ENCODE data around the gene LRWD1.

LRWD1 gene

DNA sequence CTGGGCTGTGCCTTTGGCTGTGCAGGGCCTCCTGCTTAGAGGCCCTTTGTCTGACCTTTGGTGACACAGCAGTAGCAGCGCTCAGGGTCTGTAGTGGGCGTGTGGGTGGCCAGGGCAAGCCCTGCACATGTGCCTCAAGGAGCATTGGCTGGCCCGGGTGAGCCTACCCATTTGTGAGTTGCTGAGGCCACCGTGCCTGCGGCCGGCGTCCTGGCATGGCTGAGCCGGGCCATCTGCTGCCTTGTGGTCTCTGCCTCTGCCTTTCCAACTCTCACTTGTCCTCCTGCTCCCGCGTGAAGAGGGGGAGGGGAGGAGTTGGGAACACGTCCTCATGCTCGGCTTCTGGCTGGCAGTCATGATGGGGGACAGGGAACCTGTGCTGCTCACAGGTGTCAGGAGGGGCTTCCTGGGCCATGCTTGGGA lies 40.6 kb upstream of the LRWD1 start:
- no peaks in the 10 kb centered on the region for H3K9me3 ChIP-seq
- peaks cover 55% of the 10 kb centered on the region for H3K36me3 ChIP-seq
- no peak for DNase-seq
- H3K27me3 ChIP-seq = no peaks in the 10 kb centered on the region
- TF ChIP-seq, protein P1, sequence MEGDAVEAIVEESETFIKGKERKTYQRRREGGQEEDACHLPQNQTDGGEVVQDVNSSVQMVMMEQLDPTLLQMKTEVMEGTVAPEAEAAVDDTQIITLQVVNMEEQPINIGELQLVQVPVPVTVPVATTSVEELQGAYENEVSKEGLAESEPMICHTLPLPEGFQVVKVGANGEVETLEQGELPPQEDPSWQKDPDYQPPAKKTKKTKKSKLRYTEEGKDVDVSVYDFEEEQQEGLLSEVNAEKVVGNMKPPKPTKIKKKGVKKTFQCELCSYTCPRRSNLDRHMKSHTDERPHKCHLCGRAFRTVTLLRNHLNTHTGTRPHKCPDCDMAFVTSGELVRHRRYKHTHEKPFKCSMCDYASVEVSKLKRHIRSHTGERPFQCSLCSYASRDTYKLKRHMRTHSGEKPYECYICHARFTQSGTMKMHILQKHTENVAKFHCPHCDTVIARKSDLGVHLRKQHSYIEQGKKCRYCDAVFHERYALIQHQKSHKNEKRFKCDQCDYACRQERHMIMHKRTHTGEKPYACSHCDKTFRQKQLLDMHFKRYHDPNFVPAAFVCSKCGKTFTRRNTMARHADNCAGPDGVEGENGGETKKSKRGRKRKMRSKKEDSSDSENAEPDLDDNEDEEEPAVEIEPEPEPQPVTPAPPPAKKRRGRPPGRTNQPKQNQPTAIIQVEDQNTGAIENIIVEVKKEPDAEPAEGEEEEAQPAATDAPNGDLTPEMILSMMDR (IDR thresholded peaks at IDR 0.05; ENCODE audit: low read depth, low read length) = no peak
- no peaks in the 10 kb centered on the region for H3K4me1 ChIP-seq
- no peak overlapping the region for H3K4me3 ChIP-seq (ENCODE audit: low read depth, low read length)

DNA sequence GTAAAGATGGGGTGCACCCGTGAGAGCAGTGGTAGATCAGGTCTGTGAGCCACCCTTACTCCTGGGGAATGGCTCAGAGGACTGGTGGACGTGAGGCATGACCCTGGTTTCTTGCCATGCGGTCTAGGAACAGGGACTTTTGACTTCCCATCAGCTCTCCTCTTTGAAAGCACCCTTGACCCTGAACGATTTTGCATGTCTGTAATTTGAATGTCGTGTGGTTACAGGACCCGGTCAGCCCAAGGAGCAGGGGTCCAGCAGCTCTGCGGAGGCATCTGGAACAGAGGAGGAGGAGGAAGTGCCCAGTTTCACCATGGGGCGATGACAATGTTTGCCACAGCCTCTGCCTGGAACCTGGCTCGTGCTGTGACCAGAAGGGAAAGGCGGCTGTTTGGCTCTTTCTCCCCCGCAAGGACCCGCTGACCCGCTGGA lies 40.0 kb upstream of the LRWD1 start:
- no peaks in the 10 kb centered on the region for H3K4me1 ChIP-seq

DNA sequence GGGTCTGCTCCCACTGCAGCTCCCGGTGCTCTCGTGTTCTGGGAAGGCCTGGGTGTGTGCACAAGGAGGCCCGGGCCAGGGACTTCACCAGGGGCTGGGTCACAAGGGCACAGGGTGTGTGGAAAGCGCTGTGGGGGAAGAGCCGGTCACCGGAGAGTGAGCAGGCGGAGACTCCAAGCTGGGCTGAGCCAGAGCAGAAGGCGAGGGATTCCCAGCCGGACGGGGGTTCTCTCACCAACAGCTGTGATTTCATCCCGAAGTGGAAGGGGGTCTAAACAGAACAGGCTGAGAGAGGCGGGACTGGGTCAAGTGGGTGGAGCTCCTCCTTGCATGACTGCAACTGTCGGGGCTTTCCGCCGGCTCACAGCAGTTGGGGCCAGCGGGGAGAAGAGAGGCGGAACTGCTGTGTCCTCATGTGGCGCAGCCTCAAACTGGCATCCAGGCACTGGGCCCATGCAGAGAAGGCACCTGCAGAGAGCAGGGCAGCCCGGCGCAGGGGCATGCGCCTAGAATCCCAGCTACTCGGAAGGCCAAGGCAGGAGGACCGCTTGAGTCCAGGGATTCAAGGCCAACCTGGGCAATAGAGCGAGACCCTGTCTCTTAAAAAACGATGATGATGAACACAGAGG lies 39.0 kb upstream of the LRWD1 start:
- Histone ChIP-seq H3K27me3 (no peaks in the 10 kb centered on the region), H3K4me3 (ENCODE audit: low read depth, low read length) (no peak overlapping the region), H3K4me1 (no peaks in the 10 kb centered on the region), H3K9me3 (no peaks in the 10 kb centered on the region), H3K36me3 (peaks cover 44% of the 10 kb centered on the region)
- DNase-seq = no peak
- TF ChIP-seq, protein P1 (IDR thresholded peaks at IDR 0.05; ENCODE audit: low read depth, low read length) = no peak

More for the DNA sequence above, 40.0 kb upstream of the LRWD1 start:
- no peak for DNase-seq
- H3K36me3 ChIP-seq = peaks cover 51% of the 10 kb centered on the region
- TF ChIP-seq, protein P1 (IDR thresholded peaks at IDR 0.05; ENCODE audit: low read depth, low read length) = no peak
- no peak overlapping the region for H3K4me3 ChIP-seq (ENCODE audit: low read depth, low read length)
- H3K9me3 ChIP-seq = no peaks in the 10 kb centered on the region
- H3K27me3 ChIP-seq = no peaks in the 10 kb centered on the region

DNA sequence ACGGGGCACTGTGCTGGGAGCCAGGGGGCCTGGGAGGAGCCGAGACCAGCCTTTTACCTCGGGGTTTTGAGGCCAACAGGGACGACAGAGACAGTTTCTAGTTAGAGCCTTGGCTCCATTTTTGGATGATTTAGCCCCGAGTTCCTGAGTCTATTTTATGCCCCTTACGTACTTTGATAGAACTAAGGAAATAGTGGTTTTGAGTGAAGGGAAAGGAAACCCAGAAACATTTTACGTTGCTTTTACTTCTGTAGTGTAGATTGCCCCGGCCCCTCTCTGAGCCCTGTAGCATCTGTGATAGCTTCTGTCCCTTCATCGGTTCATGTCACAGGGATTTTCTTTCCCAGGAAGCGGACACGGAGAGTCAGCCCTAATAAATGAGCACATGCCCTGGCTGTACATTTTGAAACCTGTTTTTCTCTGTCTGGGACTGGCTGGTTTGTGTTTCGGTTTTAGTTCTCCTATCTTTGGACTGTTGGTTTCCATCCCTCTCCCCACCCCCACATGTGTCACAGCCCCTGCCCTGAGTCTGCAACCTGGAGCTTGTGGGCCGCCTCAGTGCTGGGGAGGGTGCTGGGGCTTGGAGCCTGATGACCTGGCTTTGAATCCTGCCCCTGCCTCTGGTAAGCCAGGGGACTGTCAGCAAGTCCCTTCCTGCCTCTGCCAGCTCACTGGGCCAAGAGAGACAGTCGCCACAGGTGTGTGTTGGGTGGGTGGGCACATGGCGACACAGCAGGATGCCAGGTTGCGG lies 38.3 kb upstream of the LRWD1 start:
- Histone ChIP-seq H3K4me3 (ENCODE audit: low read depth, low read length) (no peak overlapping the region), H3K27me3 (no peaks in the 10 kb centered on the region), H3K9me3 (no peaks in the 10 kb centered on the region), H3K36me3 (peaks cover 37% of the 10 kb centered on the region), H3K4me1 (no peaks in the 10 kb centered on the region)
- TF ChIP-seq, protein P1 (IDR thresholded peaks at IDR 0.05; ENCODE audit: low read depth, low read length) = no peak
- DNase-seq = no peak

DNA sequence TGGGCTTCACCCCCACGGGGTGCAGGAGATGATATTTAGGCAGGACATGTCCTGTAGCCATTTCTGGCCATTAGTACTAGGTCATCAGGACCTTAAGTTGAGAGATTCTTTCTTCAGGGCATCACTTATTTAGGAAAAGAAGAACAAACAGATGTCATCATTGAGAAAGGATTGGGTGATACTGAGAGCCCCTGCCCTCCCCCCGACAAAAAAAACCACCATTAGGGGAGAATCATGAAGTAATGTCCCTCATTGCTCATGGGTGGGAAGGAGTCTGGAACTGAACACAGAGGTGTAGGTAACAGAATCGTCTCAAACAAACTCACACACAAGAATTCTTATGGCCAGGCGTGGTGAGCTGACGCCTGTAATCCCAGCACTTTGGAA lies 37.8 kb upstream of the LRWD1 start:
- Histone ChIP-seq H3K27me3 (no peaks in the 10 kb centered on the region), H3K4me3 (ENCODE audit: low read depth, low read length) (no peak overlapping the region)

More for the DNA sequence above, 37.8 kb upstream of the LRWD1 start:
- DNase-seq = no peak
- TF ChIP-seq, protein P1 (IDR thresholded peaks at IDR 0.05; ENCODE audit: low read depth, low read length) = no peak
- H3K4me1 ChIP-seq = no peaks in the 10 kb centered on the region
- H3K9me3 ChIP-seq = no peaks in the 10 kb centered on the region
- H3K36me3 ChIP-seq = peaks cover 34% of the 10 kb centered on the region
